CD4-positive, alpha-beta T cell treated with Interleukin-6 at 100 ng/mL for 8 hours (primary cell): ENCODE results near the gene CLN3.
"Not testable (repeated sequence)": the region's sequence is repeated elsewhere in the genome, so short reads cannot be mapped to it uniquely, and the experiment has no call there.

Experiments
- DNase-seq: peaks from one replicate; pipeline ENCODE4 v3.0.0-alpha.2; 2020; ENCODE audit warnings: mixed read lengths, low spot score

The CLN3 gene

DNA sequence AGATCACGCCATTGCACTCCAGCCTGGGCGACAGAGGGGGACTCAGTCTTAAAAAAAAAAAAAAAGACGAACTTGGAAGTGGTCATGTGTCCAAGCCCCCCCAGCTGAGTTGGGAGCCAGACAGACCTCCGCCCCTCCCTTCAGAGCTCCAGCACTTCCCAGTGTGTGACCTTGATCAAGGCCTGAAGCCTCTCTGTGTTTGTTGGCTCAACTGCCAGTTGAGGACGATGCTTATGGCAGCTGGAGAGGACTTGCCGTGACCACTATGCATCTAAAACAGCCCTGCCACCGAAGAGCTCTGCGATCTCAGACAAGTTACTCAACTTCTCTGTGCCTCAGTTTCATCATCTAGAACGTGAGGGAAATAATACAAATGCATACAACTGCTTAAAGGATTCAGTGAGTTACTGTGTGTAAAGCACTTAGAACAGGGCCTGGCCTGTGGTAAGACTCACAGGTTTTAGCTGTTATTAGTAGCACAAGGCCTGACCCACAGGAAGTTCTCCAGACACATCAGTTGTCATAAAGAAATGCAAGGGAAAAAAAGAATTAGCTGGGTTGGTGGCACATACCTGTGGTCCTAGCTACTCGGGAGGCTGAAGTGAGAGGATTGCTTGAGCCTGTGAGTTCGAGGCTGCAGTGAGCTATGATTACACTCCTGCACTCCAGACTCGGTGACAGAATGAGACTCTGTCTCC lies 21.8 kb upstream of the CLN3 start:
- no peak for DNase-seq

GRCh38 chr16:28511801-28512789 lies 20.2 kb upstream of the CLN3 start:
- no peak for DNase-seq

DNA sequence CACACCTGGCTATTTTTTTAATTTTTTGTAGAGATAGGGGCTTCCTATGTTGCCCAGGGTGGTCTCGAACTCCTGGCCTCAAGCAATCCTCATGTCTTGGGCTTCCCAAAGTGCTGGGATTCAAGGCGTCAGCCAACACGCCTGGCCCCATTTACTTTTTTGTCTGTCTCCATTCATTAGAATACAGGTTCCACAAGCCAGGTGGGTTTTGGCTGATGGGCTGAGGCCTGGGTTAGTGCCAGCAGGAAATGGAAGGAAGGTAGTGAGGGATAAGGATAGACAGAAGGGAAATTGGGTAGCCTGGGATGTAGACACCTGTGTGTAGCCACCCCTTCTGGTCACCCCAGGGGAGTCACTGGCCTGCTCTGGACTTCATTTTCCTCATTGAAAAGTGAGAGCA lies 19.2 kb upstream of the CLN3 start:
- DNase-seq, result no peak

DNA sequence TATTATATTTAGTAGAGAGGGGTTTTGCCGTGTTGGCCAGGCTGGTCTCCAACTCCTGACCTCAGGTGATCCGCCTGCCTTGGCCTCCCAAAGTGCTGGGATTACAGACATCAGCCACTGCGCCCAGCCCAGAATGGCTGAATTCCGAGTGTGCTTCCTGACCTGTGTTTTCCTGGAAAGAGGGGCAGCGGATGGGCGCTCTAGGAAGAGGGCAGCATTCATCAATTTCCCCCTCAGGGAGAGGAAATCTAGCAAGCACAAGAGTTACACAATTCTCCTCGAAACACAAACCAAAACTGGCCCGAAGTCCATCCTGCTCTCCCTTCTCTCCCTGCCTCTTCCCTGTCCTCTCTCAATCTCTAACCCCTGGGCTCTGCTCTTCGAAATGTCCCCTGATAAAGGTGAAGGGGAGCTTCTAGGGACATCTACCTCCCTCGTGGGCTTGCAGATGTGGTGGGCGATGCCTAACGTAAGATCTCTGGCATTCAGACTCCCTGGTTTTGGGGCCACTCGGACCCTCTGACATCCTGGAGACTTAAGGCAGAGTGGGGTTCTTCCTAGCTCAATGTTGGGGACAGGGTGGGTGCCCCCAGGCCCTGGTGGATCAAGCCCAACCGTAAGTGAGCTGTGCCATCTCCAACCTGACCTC lies 13.7 kb upstream of the CLN3 start:
- no peak for DNase-seq

GRCh38 chr16:28504707-28505404 lies 13.0 kb upstream of the CLN3 start:
- DNase-seq, result no peak

DNA sequence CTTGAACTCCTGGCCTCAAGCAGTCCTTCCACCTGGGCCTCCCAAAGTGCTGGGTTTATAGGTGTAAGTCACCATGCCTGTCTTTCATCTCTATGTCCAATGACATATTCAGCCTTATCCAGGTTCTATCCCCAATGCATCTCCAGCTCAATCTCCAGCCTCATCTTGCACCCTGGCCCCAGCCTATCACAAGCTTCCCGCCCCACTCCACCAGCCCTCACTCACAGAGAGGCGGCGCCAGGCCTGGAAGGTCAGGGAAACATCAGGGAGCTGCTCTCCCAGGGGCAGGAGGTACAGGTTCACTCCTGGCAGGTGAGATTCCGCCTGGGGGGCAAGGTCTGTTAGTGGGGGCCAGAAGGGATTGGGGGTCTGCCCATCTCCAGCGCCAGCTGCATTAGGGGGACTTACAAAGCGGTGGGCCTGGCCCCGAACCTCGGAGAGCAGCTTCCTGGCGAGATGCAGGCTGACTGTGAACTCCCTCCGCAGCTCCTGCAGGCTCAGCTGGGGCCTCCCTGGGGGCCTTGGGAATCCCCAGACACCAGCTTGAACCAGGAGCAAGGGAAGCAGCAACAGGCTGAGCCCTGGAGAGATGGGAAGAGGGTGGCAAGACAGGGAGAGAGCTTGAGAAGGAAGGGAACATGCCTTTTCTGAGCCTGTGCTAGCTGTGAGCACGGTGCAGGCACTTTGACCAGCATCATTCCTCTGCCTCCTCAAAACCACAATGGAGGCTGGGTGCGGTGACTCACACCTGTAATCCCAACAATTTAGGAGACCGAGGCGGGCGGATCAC lies 11.8 kb upstream of the CLN3 start:
- no peak for DNase-seq

DNA sequence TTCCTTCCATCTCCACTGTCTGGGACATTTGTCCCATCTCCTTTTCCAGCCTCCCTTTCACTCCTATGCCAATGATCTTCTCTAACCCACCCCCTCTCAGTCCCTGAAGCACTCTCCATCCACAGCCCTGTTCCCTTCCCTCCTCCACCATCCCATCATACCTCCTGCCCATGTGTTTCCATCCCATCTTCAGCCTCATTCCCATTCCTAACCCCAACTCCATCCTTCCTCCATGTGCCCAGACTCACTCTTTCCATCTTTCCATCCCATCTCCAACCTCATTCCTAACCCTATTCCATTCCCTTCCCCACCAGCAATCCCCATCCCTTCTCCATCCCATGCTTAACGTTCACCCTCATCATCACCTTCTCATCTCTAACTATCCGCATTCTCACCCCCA lies 10.4 kb upstream of the CLN3 start:
- DNase-seq, result no peak

DNA sequence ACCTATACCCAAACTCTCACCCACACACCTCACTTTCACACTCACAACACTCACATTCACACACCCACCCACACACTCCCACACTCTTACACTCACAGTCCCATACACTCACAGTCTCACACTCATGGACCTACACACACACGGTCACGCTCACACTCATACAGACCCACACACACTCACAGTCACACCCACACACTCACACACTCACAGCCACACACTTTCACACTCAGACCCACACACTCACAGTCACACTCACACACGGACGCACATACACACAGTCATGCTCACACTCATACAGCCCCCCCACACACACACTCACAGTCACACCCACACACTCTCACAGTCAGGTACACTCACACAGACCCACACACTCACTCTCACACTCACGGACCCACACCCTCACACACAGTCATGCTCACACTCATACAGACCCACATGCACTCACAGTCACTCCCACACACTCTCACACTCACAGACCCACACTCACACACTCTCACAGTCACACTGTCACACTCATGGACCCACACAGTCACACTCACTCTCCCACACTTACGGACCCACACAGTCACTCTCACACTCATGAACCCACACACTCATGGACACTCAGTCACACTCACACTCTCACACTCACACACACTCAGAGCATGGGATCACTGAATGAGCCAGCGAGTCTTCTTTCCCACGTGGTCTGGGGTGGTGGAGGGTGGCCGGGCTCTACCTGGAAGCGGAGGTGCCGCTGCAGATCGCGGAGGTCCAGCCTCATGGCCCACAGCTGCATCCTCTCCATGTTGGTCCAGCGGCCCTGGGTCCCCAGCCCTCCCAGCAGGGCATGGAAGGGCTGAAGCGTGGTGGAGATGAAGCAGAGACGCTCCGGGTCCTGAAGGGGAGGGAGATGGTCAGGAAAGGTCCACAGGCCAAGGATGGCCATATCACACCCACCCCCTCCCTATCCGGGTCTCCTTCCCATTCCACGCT lies 9.7 kb upstream of the CLN3 start:
- no peak for DNase-seq

- DNase-seq, result not testable (repeated sequence)
Observed at GRCh38 chr16:28500476-28501180, 8.8 kb upstream of the CLN3 start.

DNA sequence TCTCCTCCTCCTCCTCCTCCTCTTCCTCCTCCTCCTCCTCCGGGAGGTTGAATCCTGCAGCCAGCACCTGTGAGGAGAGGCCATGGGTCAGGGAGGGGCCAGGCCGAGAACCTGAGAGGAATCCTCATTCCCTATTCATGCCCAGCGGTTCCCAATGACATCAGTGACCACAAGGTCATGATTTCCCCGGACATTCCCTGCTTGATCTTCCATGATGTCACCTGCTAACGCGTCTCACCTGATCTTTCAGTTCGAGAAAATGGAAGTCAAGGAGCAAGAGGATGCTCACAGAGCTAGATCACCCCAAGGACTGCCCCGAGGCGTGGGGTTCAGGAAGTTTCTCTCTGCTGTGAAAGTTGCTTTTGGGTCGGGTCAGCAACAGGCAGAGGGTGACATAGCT lies 8.0 kb upstream of the CLN3 start:
- no peak for DNase-seq

- DNase-seq, result no peak
Observed at GRCh38 chr16:28498666-28499381, 7.0 kb upstream of the CLN3 start.

GRCh38 chr16:28497861-28498599 lies 6.2 kb upstream of the CLN3 start:
- DNase-seq, result no peak

- DNase-seq, result no peak
Observed at GRCh38 chr16:28497386-28497785, 5.5 kb upstream of the CLN3 start.

DNA sequence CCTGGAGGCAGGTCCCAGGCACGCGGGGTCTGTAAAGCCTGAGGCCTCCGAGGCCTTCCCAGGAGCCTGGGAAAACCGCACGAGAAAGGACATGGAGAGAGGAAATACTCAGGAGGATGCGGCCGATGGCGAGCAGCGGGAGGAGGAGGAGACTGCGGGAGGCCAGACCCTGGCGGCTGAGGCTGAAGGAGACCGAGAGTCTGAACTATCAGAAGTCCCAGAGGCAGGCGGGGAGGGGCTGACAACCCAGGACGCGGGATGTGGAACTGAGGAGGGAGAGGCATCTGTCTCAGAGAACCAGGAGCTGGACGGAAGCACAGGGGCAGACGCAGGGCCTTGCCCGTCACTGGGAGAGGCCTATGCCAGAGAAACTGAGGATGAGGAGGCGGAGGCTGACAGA lies 5.0 kb upstream of the CLN3 start:
- DNase-seq, result no peak

DNA sequence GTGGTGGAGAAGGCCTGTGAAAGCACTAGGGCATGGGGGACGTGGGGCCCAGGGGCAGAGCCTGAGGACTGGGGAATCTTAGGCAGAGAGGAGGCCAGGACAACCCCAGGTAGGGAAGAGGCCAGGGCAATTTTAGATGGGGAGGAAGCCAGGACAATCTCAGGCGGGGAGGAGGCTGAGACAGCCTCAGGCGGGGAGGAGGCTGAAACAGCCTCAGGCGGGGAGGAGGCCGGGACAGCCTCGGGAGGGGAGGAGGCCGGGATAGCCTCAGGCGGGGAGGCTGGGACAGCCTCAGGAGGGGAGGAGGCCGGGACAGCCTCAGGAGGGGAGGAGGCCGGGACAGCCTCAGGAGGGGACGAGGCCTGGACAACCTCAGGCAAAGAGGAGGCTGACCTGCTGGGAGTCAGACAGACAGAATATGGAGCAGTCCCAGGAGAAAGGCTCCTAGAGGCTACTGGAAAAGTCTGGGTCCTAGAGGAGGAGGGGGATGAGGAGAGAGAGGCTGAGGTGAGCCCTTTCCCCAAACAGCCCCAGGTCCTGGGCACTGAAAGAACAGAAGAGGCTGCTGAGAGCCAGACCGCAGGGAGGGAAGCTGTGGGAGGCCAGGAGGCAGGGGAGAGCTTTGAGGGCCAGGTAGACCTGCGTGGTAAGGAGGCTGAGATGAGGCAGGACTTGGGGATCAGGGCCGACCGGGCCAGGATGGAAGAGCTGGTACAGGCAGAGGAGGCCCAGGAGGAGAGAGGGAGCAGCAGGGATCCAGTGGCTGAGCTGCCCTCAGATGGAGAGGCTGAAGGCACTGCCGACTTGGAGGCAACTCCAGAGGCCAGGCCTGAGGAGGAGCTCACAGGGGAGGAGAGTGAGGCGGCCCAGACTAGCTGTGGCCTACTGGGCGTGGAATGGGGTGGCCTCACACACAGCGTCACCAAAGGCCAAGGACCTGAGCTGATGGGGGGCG lies 4.2 kb upstream of the CLN3 start:
- DNase-seq, result no peak

DNA sequence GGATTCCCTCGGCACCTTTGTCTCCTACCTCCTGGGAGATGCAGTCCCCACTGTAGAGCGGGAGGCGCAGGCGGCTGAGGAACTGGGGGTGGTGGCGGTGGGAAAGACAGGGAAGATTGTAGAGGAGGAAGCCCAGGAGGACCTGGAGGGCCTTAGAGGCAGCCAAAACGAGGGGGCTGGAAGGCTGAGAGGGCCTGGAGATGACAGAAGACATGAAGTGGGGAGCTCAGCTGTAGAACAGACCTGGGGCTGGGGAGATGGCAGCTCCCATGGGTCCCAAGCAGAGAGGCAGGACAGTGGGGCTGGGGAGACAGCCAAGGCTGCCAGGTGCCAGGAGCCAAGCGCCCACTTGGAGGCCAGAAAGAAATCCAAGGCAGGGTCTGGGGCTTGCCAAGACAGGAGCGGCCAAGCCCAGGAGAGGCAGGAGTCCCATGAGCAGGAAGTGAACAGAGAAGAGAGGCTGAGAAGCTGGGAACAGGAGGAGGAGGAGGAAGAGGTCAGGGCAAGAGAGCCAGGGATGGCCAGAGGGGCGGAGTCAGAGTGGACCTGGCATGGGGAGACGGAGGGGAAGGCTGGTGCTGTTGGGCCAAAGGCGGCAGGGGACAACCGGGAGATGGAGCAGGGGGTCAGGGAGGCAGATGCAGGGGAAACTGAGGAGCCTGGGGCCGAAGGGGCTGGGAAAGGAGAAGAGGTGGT lies 3.4 kb upstream of the CLN3 start:
- no peak for DNase-seq
